RPMI7951 (cell line): Measurements from ENCODE around the gene ZNF594. TPM values are rescaled to one million over a fixed set of nuclear protein-coding genes. Genes with fewer than 3 reads are reported as not detected.
"Not testable (repeated sequence)": the region's sequence is repeated elsewhere in the genome, so short reads cannot be mapped to it uniquely, and the experiment has no call there.

Experiments
- DNase-seq: peaks from one replicate; pipeline ENCODE4 v3.0.0-alpha.2; 2012; ENCODE audit warnings: low read depth
- total RNA-seq: library from RNA; depleted of rRNA; stranded (reverse); fragments of >200 nt; shearing (Covaris generic); gene quantifications from 2 replicates; pipeline ENCODE4 v1.2.3, GENCODE V29; 2014; rRNA removed

The ZNF594 gene
- total RNA-seq, 1 experiment from 2014 or later: 4.4 TPM

- not testable (repeated sequence) for DNase-seq
Measured at GRCh38 chr17:5136580-5137412, 54.9 kb downstream of the ZNF594 start.

GRCh38 chr17:5135726-5136579 lies 55.7 kb downstream of the ZNF594 start:
- no peak for DNase-seq

- DNase-seq: not testable (repeated sequence)
Measured at GRCh38 chr17:5135131-5135712, 56.4 kb downstream of the ZNF594 start.

GRCh38 chr17:5134571-5134970 lies 57.1 kb downstream of the ZNF594 start:
- not testable (repeated sequence) for DNase-seq

- DNase-seq: not testable (repeated sequence)
Measured at GRCh38 chr17:5133961-5134360, 57.7 kb downstream of the ZNF594 start.

GRCh38 chr17:5133311-5133710 lies 58.4 kb downstream of the ZNF594 start:
- no peak for DNase-seq

GRCh38 chr17:5132503-5133225 lies 59.0 kb downstream of the ZNF594 start:
- DNase-seq: not testable (repeated sequence)

GRCh38 chr17:5131799-5132502 lies 59.7 kb downstream of the ZNF594 start:
- not testable (repeated sequence) for DNase-seq

GRCh38 chr17:5131146-5131715 lies 60.4 kb downstream of the ZNF594 start:
- DNase-seq: no peak

- not testable (repeated sequence) for DNase-seq
Measured at GRCh38 chr17:5130687-5131086, 61.0 kb downstream of the ZNF594 start.

- DNase-seq: not testable (repeated sequence)
Measured at GRCh38 chr17:5130261-5130660, 61.4 kb downstream of the ZNF594 start.

- DNase-seq: not testable (repeated sequence)
Measured at GRCh38 chr17:5129770-5130169, 61.9 kb downstream of the ZNF594 start.

Other genes starting within 250 kb of the ZNF594 start
- gene PFN1, start 243.3 kb downstream of the ZNF594 start, total RNA-seq: 894 and 1,372 TPM in 2 replicates
- gene ENO3, start 240.7 kb downstream of the ZNF594 start, total RNA-seq: 2.3 and 2.9 TPM in 2 replicates
- 33.2 and 35.9 TPM in 2 replicates for gene SPAG7, start 224.1 kb downstream of the ZNF594 start, total RNA-seq
- 2.9 and 3.9 TPM in 2 replicates for gene CAMTA2, start 204.2 kb downstream of the ZNF594 start, total RNA-seq
- 0.24 TPM in 1 of 2 replicates, not detected in the other for gene INCA1, start 194.3 kb downstream of the ZNF594 start, total RNA-seq
- 21.4 and 32.9 TPM in 2 replicates for gene KIF1C, start 193.9 kb downstream of the ZNF594 start, total RNA-seq
- gene SLC52A1, start 156.4 kb downstream of the ZNF594 start, total RNA-seq: not detected in 2 replicates
- gene ZFP3, start 113.4 kb downstream of the ZNF594 start, total RNA-seq: 0.36 and 0.39 TPM in 2 replicates
- 6.0 and 9.6 TPM in 2 replicates for gene ZNF232, start 80.0 kb downstream of the ZNF594 start, total RNA-seq
- not detected in 2 replicates for gene USP6, start 75.8 kb downstream of the ZNF594 start, total RNA-seq
- gene SCIMP, start 43.0 kb upstream of the ZNF594 start, total RNA-seq: not detected in 2 replicates
- gene RABEP1, start 90.4 kb upstream of the ZNF594 start, total RNA-seq: 17.9 and 18.3 TPM in 2 replicates
- gene NUP88, start 227.8 kb upstream of the ZNF594 start, total RNA-seq: 107 and 131 TPM in 2 replicates
- 29.4 and 38.3 TPM in 2 replicates for gene RPAIN, start 228.3 kb upstream of the ZNF594 start, total RNA-seq
- gene C1QBP, start 247.3 kb upstream of the ZNF594 start, total RNA-seq: 229 and 247 TPM in 2 replicates